Parathyroid adenoma (tissue), 2 donors: Measurements from ENCODE around the gene ADAT3.
A peak's percentile ranks its signal among the peaks of the same experiment; 100 is the strongest.

Experiments used
- H2AFZ ChIP-seq: fragments of 300-600 bp; sonication (generic); one replicate; pipeline ENCODE4 v1.7.0; 2017; ENCODE audit warnings: antibody characterized with exemption, mild to moderate bottlenecking
- H3K27ac ChIP-seq: fragments of 300-600 bp; sonication (generic); one replicate; pipeline ENCODE4 v1.7.0; 2017
- H3K27me3 ChIP-seq: fragments of 300-600 bp; sonication (generic); one replicate; pipeline ENCODE4 v1.7.0; 2017; ENCODE audit warnings: low read length; ENCODE audit not compliant: control insufficient read depth, insufficient read depth
- H3K36me3 ChIP-seq: fragments of 300-600 bp; sonication (generic); one replicate; pipeline ENCODE4 v1.7.0; 2017; ENCODE audit warnings: low read length; ENCODE audit not compliant: control insufficient read depth, insufficient read depth
- H3K4me1 ChIP-seq: fragments of 300-600 bp; sonication (generic); one replicate; pipeline ENCODE4 v1.7.0; 2017; ENCODE audit warnings: control low read depth
- H3K4me2 ChIP-seq: fragments of 300-600 bp; sonication (generic); one replicate; pipeline ENCODE4 v1.7.0; 2017; ENCODE audit warnings: low read length
- H3K4me3 ChIP-seq: fragments of 300-600 bp; sonication (generic); one replicate; pipeline ENCODE4 v1.7.0; 2017; ENCODE audit warnings: low read depth, low read length
- H3K79me2 ChIP-seq: fragments of 300-600 bp; sonication (generic); one replicate; pipeline ENCODE4 v1.7.0; 2017; ENCODE audit warnings: control low read depth
- H3K9ac ChIP-seq: fragments of 300-600 bp; sonication (generic); one replicate; pipeline ENCODE4 v1.7.0; 2017; ENCODE audit warnings: mild to moderate bottlenecking
- H3K9me3 ChIP-seq: fragments of 300-600 bp; sonication (generic); one replicate; pipeline ENCODE4 v1.7.0; 2017; ENCODE audit warnings: low read length; ENCODE audit not compliant: control insufficient read depth
- CTCF ChIP-seq: fragments of 300-600 bp; sonication (generic); IDR thresholded peaks from one replicate; pipeline ENCODE4 v1.7.0; 2017; ENCODE audit warnings: antibody characterized with exemption, mild to moderate bottlenecking
- donor health status: primary hyperparathyroidism.

Gene ADAT3

GRCh38 chr19:1893791-1894190, 11.4 kb upstream of the ADAT3 start:
- Histone ChIP-seq H3K27me3 (no peaks in the 10 kb centered on the region), H3K9me3 (no peaks in the 10 kb centered on the region), H3K27ac (no peak overlapping the region), H3K36me3 (no peaks in the 10 kb centered on the region), H3K4me3 (no peak overlapping the region), H3K9ac (no peak overlapping the region), H3K4me2 (no peak overlapping the region), H3K79me2 (no peaks in the 10 kb centered on the region), H3K4me1 (no peaks in the 10 kb centered on the region), H2AFZ (no peak overlapping the region)
- TF ChIP-seq CTCF = no peak

GRCh38 chr19:1896508-1896907, 8.7 kb upstream of the ADAT3 start:
- Histone ChIP-seq H3K79me2 (no peaks in the 10 kb centered on the region), H3K4me3 (no peak overlapping the region), H3K9ac (no peak overlapping the region), H3K4me1 (no peaks in the 10 kb centered on the region), H3K9me3 (no peaks in the 10 kb centered on the region), H3K4me2 (no peak overlapping the region), H2AFZ (no peak overlapping the region), H3K36me3 (no peaks in the 10 kb centered on the region), H3K27me3 (no peaks in the 10 kb centered on the region), H3K27ac (no peak overlapping the region)
- TF ChIP-seq CTCF = no peak

- no peak overlapping the region for H2AFZ ChIP-seq
- no peak overlapping the region for H3K27ac ChIP-seq
- H3K9ac ChIP-seq = no peak overlapping the region
- H3K9me3 ChIP-seq = no peaks in the 10 kb centered on the region
- no peaks in the 10 kb centered on the region for H3K27me3 ChIP-seq
- H3K79me2 ChIP-seq = peaks cover 8% of the 10 kb centered on the region
- H3K4me3 ChIP-seq = no peak overlapping the region
- no peaks in the 10 kb centered on the region for H3K4me1 ChIP-seq
- no peak for TF ChIP-seq CTCF
- no peaks in the 10 kb centered on the region for H3K36me3 ChIP-seq
- no peak overlapping the region for H3K4me2 ChIP-seq
Observed at GRCh38 chr19:1901940-1902404, 3.2 kb upstream of the ADAT3 start.

- Histone ChIP-seq H2AFZ (no peak overlapping the region), H3K79me2 (peaks cover 8% of the 10 kb centered on the region), H3K27me3 (no peaks in the 10 kb centered on the region), H3K4me3 (no peak overlapping the region), H3K9me3 (no peaks in the 10 kb centered on the region), H3K4me1 (no peaks in the 10 kb centered on the region), H3K27ac (no peak overlapping the region), H3K4me2 (no peak overlapping the region), H3K36me3 (no peaks in the 10 kb centered on the region), H3K9ac (no peak overlapping the region)
- no peak for TF ChIP-seq CTCF
Observed at GRCh38 chr19:1902923-1903322, 2.3 kb upstream of the ADAT3 start.

- no peak for TF ChIP-seq CTCF
- peaks cover 4% of the 10 kb centered on the region for H3K4me1 ChIP-seq
- H3K9me3 ChIP-seq = no peaks in the 10 kb centered on the region
- no peaks in the 10 kb centered on the region for H3K27me3 ChIP-seq
- H2AFZ ChIP-seq = no peak overlapping the region
- no peaks in the 10 kb centered on the region for H3K36me3 ChIP-seq
- H3K27ac ChIP-seq = peak overlapping the region; percentile 43
- peak overlapping the region; percentile 61 for H3K4me2 ChIP-seq
- no peak overlapping the region for H3K9ac ChIP-seq
- peaks cover 8% of the 10 kb centered on the region for H3K79me2 ChIP-seq
- H3K4me3 ChIP-seq = peak overlapping the region; percentile 71
Observed at GRCh38 chr19:1904860-1905109, 414 bp upstream of the ADAT3 start.
